Mesenchymal stem cell (in vitro differentiated cells and primary cell): ENCODE measurements around the gene AGAP2.
A peak's percentile ranks its signal among the peaks of the same experiment; 100 is the strongest.

Experiments
- DNase-seq: peaks from one replicate; pipeline ENCODE4 v3.0.0-alpha.2; 2013
- H2AFZ ChIP-seq: one replicate; pipeline ENCODE4 v1.6.1; 2013; ENCODE audit warnings: low read depth, mild to moderate bottlenecking, control low read depth, inconsistent platforms, low read length, moderate library complexity
- H2AK5ac ChIP-seq: 2 replicates; pipeline ENCODE4 v1.6.1; 2013; ENCODE audit warnings: low read length, moderate library complexity, mild to moderate bottlenecking, inconsistent platforms; ENCODE audit not compliant: severe bottlenecking
- H2BK120ac ChIP-seq: one replicate; pipeline ENCODE4 v1.6.1; 2013; ENCODE audit warnings: low read depth, mild to moderate bottlenecking, inconsistent platforms, low read length, moderate library complexity
- H2BK12ac ChIP-seq, 2 experiments: one replicate each; pipeline ENCODE4 v1.6.1; 2013; ENCODE audit warnings: inconsistent platforms in 2 of 2, low read length in 2 of 2, mild to moderate bottlenecking in 2 of 2, moderate library complexity in 2 of 2, control low read depth in 1 of 2
- H2BK15ac ChIP-seq: one replicate; pipeline ENCODE4 v1.6.1; 2013; ENCODE audit warnings: mild to moderate bottlenecking, low read depth, inconsistent platforms; ENCODE audit not compliant: poor library complexity, severe bottlenecking
- H2BK5ac ChIP-seq: 2 replicates; pipeline ENCODE4 v1.6.1; 2013; ENCODE audit warnings: low read depth, mild to moderate bottlenecking, low read length, control low read depth, inconsistent platforms; ENCODE audit not compliant: poor library complexity, severe bottlenecking
- H3K14ac ChIP-seq, 2 experiments: one replicate each; pipeline ENCODE4 v1.6.1; 2013; ENCODE audit warnings: inconsistent platforms in 2 of 2, low read length in 2 of 2, control low read depth in 1 of 2, mild to moderate bottlenecking in 1 of 2, moderate library complexity in 1 of 2
- H3K18ac ChIP-seq, 2 experiments: one replicate each; pipeline ENCODE4 v1.6.1; 2013; ENCODE audit warnings: inconsistent platforms in 2 of 2, low read length in 2 of 2, control low read depth in 1 of 2, low read depth in 1 of 2, mild to moderate bottlenecking in 1 of 2
- H3K23ac ChIP-seq, 2 experiments: one replicate each; pipeline ENCODE4 v1.6.1; 2013; ENCODE audit warnings: inconsistent platforms in 2 of 2, low read length in 2 of 2, mild to moderate bottlenecking in 2 of 2, moderate library complexity in 2 of 2, control low read depth in 1 of 2
- H3K27ac ChIP-seq: 2 replicates; pipeline ENCODE4 v1.5.1; 2013; ENCODE audit warnings: mild to moderate bottlenecking, moderate library complexity, low read length, control low read depth, inconsistent platforms; ENCODE audit not compliant: poor library complexity, severe bottlenecking
- H3K27me3 ChIP-seq, 2 experiments: 2 replicates each; pipeline versions ENCODE4 v1.6.1 to v1.7.0; 2013; ENCODE audit warnings: low read length in 2 of 2, mild to moderate bottlenecking in 2 of 2, moderate library complexity in 2 of 2, control low read depth in 1 of 2, inconsistent platforms in 1 of 2; ENCODE audit not compliant: control insufficient read depth in 1 of 2, insufficient read depth in 1 of 2
- H3K36me3 ChIP-seq, 2 experiments: 2 replicates each; pipeline versions ENCODE4 v1.6.1 to v1.7.0; 2013; ENCODE audit warnings: low read length in 2 of 2, control low read depth in 1 of 2, inconsistent platforms in 1 of 2, low read depth in 1 of 2, mild to moderate bottlenecking in 1 of 2; ENCODE audit not compliant: insufficient read depth in 2 of 2, control insufficient read depth in 1 of 2
- H3K4ac ChIP-seq, 2 experiments: one replicate each; pipeline ENCODE4 v1.6.1; 2013; ENCODE audit warnings: inconsistent platforms in 2 of 2, low read length in 2 of 2, mild to moderate bottlenecking in 2 of 2, moderate library complexity in 2 of 2, control low read depth in 1 of 2, low read depth in 1 of 2
- H3K4me1 ChIP-seq: 2 replicates; pipeline ENCODE4 v1.6.1; 2013; ENCODE audit warnings: low read depth, low read length, control low read depth; ENCODE audit not compliant: control insufficient read depth, insufficient read depth
- H3K4me2 ChIP-seq: 2 replicates; pipeline ENCODE4 v1.6.1; 2013; ENCODE audit warnings: low read length, mild to moderate bottlenecking, inconsistent platforms; ENCODE audit not compliant: poor library complexity, severe bottlenecking
- H3K4me3 ChIP-seq, 2 experiments: 2 replicates each; pipeline versions ENCODE4 v1.5.1 to v1.7.0; 2013; ENCODE audit warnings: low read length in 2 of 2, mild to moderate bottlenecking in 2 of 2, control low read depth in 1 of 2, low read depth in 1 of 2; ENCODE audit not compliant: insufficient read depth in 1 of 2
- H3K79me1 ChIP-seq: replicated peaks from 2 replicates; pipeline ENCODE4 v1.6.1; 2013; ENCODE audit warnings: mild to moderate bottlenecking, control low read depth, low read length, inconsistent platforms; ENCODE audit not compliant: poor library complexity, severe bottlenecking
- H3K9ac ChIP-seq: 2 replicates; pipeline ENCODE4 v1.7.0; 2013; ENCODE audit warnings: mild to moderate bottlenecking, low read length, moderate library complexity
- H3K9me3 ChIP-seq: 2 replicates; pipeline ENCODE4 v1.7.0; 2013; ENCODE audit warnings: mild to moderate bottlenecking, low read length; ENCODE audit not compliant: control insufficient read depth
- H4K8ac ChIP-seq: one replicate; pipeline ENCODE4 v1.6.1; 2013; ENCODE audit warnings: inconsistent platforms, mild to moderate bottlenecking, low read length, moderate library complexity
- H4K91ac ChIP-seq: one replicate; pipeline ENCODE4 v1.6.1; 2013; ENCODE audit warnings: mild to moderate bottlenecking, low read length, inconsistent platforms
- WGBS: methylation state at CpG from one replicate; pipeline ENCODE4 v1.1.7; 2013; ENCODE audit warnings: mixed read lengths; 5-methylcytosine and 5-hydroxymethylcytosine counted together

Gene AGAP2

DNA sequence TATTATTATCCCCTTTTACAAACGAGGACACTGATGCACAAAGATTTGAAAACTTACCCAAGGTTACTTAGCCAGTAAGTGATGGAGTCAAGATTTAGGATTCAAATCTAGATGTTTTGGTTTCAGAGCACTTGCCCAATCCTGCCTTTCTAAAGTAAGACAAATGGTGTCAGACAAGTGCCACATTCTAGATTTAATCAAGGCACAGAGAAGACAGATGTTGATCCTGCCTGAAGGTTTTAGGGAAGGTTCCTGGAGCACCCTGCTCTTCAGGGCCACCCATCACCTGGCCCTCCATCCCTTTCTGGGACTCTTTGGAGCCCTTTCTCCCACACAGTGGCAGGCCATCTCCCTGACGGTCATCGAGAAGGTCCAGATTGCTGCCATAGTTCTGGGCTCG lies 19.2 kb upstream of the AGAP2 start:
- H3K4me3 ChIP-seq: no peak overlapping the region
- no peak overlapping the region for H4K8ac ChIP-seq
- H2BK15ac ChIP-seq: no peak overlapping the region
- H2AFZ ChIP-seq: no peak overlapping the region
- H3K36me3 ChIP-seq: peaks cover 0 to 16% of the 10 kb centered on the region in 2 experiments
- no peak for DNase-seq
- WGBS: 88% methylated on average over 3 of the region's 4 CpGs
- H3K18ac ChIP-seq: no peak overlapping the region
- no peak overlapping the region for H3K4ac ChIP-seq
- no peak overlapping the region for H3K27ac ChIP-seq
- H3K4me1 ChIP-seq: peaks cover 12% of the 10 kb centered on the region
- H4K91ac ChIP-seq: no peak overlapping the region
- H2BK120ac ChIP-seq: no peak overlapping the region
- no peak overlapping the region for H2AK5ac ChIP-seq
- no peak overlapping the region for H3K23ac ChIP-seq
- H3K9ac ChIP-seq: no peak overlapping the region
- no peak overlapping the region for H2BK12ac ChIP-seq
- H3K27me3 ChIP-seq: peaks cover 16 to 31% of the 10 kb centered on the region in 2 experiments
- H3K9me3 ChIP-seq: no peaks in the 10 kb centered on the region
- H2BK5ac ChIP-seq: no peak overlapping the region
- H3K79me1 ChIP-seq: no peaks in the 10 kb centered on the region
- H3K4me2 ChIP-seq: no peak overlapping the region
- H3K14ac ChIP-seq: no peak overlapping the region

DNA sequence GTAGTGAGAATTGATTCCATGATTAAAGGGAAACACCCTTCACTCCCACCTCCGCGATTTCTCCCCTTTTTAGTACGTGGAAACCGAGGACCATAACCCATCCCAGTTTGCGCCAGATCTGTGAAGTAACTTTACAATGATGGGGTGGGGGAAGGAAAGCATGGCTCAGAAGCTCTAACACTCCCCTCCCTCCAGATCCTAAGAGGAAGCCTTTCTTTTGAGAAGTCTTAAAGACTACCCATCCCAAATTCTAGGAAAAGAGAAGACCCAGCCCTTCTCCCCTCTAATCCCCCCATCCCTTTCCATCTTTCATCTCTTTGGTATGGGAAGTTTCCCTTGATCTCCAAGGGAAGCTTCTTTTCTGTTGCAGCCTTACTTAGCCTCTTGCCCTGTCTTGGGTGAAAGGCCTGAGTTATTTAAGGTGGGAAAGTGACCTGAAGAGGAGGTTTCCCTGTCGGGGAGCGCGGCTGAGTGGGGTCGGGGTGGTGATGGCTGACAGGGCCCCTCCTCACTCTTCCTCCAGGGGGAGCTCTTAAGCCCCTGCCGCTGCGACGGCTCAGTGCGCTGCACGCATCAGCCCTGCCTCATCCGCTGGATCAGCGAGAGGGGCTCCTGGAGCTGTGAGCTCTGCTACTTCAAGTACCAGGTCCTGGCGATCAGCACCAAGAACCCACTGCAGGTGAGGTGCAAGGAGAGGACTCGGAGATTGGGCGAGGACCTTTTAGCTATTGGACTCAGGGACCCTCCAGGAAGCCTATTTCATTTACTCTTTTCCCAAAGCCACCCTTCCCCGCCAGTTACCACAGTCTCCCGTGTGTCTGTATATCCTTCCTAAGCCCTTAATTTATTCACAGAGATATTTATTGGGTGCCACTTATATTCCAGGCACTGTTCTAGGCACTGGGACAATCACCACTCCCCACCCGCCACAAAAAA lies 18.1 kb upstream of the AGAP2 start:
- H2BK15ac ChIP-seq: no peak overlapping the region
- H2BK12ac ChIP-seq: no peak overlapping the region
- H3K4me3 ChIP-seq: no peak overlapping the region
- H3K14ac ChIP-seq: no peak overlapping the region
- H4K91ac ChIP-seq: no peak overlapping the region
- H3K9me3 ChIP-seq: no peaks in the 10 kb centered on the region
- no peak overlapping the region for H3K9ac ChIP-seq
- no peak overlapping the region for H3K4ac ChIP-seq
- no peak overlapping the region for H3K23ac ChIP-seq
- H2AFZ ChIP-seq: no peak overlapping the region
- no peak overlapping the region for H2BK5ac ChIP-seq
- peaks cover 12% of the 10 kb centered on the region for H3K4me1 ChIP-seq
- H3K27ac ChIP-seq: no peak overlapping the region
- peak overlapping the region; percentile 49 for H3K4me2 ChIP-seq
- H4K8ac ChIP-seq: no peak overlapping the region
- no peaks in the 10 kb centered on the region for H3K79me1 ChIP-seq
- peaks cover 0 to 16% of the 10 kb centered on the region in 2 experiments for H3K36me3 ChIP-seq
- no peak overlapping the region for H2BK120ac ChIP-seq
- 16% methylated on average over 17 of the region's 22 CpGs for WGBS
- H3K18ac ChIP-seq: no peak overlapping the region
- peak; percentile 68 for DNase-seq
- H2AK5ac ChIP-seq: no peak overlapping the region
- H3K27me3 ChIP-seq: peaks cover 13 to 25% of the 10 kb centered on the region in 2 experiments

GRCh38 chr12:57755454-57756372 lies 17.2 kb upstream of the AGAP2 start:
- Histone ChIP-seq H3K18ac (peak overlapping the region; percentile 35 to 58), H3K27ac (no peak overlapping the region), H2BK15ac (no peak overlapping the region), H2BK120ac (no peak overlapping the region), H4K8ac (no peak overlapping the region), H3K9me3 (no peaks in the 10 kb centered on the region), H2BK12ac (no peak overlapping the region), H3K4ac (peak overlapping the region in 1 of 2 experiments; percentile 38), H3K14ac (no peak overlapping the region), H3K27me3 (peaks cover 11 to 23% of the 10 kb centered on the region in 2 experiments), H2AK5ac (no peak overlapping the region), H3K79me1 (no peaks in the 10 kb centered on the region), H2AFZ (peak overlapping the region; percentile 44), H3K4me2 (peak overlapping the region; percentile 96), H3K4me1 (peaks cover 19% of the 10 kb centered on the region), H3K36me3 (peaks cover 6 to 18% of the 10 kb centered on the region in 2 experiments), H3K4me3 (peak overlapping the region; percentile 65 to 75), H3K9ac (peak overlapping the region; percentile 32), H2BK5ac (no peak overlapping the region), H3K23ac (peak overlapping the region in 1 of 2 experiments; percentile 70), H4K91ac (no peak overlapping the region)
- no peak for DNase-seq
- WGBS: under 1% methylated on average over 58 of the region's 76 CpGs

- H3K23ac ChIP-seq: no peak overlapping the region
- no peak overlapping the region for H4K91ac ChIP-seq
- H3K79me1 ChIP-seq: no peaks in the 10 kb centered on the region
- DNase-seq: no peak
- H3K4me3 ChIP-seq: peak overlapping the region in 1 of 2 experiments; percentile 75
- H2AK5ac ChIP-seq: no peak overlapping the region
- no peak overlapping the region for H2BK15ac ChIP-seq
- H2AFZ ChIP-seq: no peak overlapping the region
- H2BK12ac ChIP-seq: no peak overlapping the region
- H3K4me2 ChIP-seq: peak overlapping the region; percentile 96
- H3K27ac ChIP-seq: no peak overlapping the region
- H3K18ac ChIP-seq: no peak overlapping the region
- H3K27me3 ChIP-seq: peaks cover 11 to 23% of the 10 kb centered on the region in 2 experiments
- H3K9ac ChIP-seq: no peak overlapping the region
- 0% methylated on average over 6 of the region's 34 CpGs for WGBS
- H3K4ac ChIP-seq: no peak overlapping the region
- H2BK5ac ChIP-seq: no peak overlapping the region
- H3K4me1 ChIP-seq: peaks cover 21% of the 10 kb centered on the region
- H3K9me3 ChIP-seq: no peaks in the 10 kb centered on the region
- H3K36me3 ChIP-seq: peaks cover 12 to 23% of the 10 kb centered on the region in 2 experiments
- H3K14ac ChIP-seq: no peak overlapping the region
- no peak overlapping the region for H4K8ac ChIP-seq
- H2BK120ac ChIP-seq: no peak overlapping the region
Observed at GRCh38 chr12:57755194-57755453, 16.6 kb upstream of the AGAP2 start.
